Measurements from ENCODE around the gene SMAD1.

SMAD1 gene

DNA sequence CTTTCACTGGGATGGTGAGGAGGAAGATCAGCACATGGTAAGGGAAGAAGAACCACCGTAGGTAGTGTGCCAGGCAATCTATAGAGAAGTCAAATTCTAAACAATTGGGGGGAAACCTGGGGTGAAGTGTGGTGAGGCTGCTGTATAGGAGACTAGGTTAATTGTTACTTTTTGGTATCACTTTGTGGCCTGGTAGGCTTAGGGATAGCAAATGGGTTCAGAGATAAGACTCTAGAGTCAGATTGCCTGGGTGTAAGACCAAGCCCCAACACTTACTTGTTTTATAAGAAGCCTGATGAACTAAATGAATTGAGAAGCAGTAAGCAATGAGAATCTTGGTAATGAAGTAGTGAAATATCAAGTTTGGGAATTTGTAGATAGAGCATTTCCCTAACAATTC is 8.7 kb downstream of the SMAD1 start:
- DNase-seq = no peak

DNA sequence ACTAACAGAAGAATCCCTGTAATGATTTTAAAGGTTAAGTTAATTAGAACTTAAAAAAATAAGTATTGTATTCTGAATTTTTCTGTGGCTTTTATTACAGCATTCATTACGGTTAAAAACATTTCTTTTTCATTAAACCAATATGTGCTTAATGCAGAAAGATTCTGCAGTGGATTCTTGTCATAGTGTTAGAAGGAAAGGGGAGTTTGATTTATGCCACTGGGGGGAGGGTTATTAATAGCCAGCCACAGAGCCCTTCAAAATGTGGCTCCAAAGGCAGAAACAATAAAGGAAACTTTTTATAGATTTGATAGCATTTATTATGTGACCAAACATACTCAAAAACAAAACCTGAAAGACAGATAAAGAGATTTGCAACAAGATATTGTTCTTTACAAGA is 9.1 kb downstream of the SMAD1 start:
- DNase-seq = no peak

DNA sequence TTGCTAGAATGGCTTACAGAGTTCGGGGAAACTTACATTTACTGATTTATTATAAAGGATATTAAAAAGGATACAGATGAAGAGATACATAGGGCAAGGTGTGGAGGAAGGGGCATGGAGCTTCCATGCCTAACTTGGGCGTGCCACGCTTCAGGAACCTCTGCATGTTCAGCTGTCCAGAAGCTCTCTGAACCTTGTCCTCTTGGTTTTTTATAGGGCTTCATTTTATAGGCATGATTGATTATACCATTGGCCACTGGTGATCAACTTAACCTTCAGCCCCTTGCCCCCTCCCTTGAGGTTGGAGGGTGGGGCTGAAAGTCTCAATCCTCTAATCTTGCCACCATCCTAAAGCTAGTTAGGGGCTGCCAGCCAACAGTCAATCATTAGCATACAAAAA is 10.7 kb downstream of the SMAD1 start:
- no peak for DNase-seq

GRCh38 chr4:145493166-145493565 is 11.5 kb downstream of the SMAD1 start:
- DNase-seq = no peak

- DNase-seq = peak; percentile 7
Measured at GRCh38 chr4:145494666-145495270, 13.1 kb downstream of the SMAD1 start.

DNA sequence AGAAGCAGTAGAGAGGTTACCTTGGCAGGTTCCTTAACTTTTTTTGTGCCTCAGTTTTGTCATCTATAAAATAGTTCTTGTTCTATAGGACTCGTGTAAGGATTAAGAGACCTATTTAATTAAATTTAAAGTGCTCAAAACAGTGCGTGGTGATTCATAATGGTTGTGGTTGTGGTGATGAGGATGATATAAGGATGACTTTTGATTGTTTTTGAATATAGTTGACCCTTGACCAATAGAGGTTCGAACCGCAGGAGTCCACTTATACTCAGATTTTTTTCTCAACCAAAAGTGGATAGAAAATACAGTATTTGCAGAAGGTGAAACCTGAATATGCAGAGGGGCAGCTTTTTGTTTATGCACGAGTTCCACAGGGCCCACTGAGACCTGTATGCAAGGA is 14.6 kb downstream of the SMAD1 start:
- no peak for DNase-seq

DNA sequence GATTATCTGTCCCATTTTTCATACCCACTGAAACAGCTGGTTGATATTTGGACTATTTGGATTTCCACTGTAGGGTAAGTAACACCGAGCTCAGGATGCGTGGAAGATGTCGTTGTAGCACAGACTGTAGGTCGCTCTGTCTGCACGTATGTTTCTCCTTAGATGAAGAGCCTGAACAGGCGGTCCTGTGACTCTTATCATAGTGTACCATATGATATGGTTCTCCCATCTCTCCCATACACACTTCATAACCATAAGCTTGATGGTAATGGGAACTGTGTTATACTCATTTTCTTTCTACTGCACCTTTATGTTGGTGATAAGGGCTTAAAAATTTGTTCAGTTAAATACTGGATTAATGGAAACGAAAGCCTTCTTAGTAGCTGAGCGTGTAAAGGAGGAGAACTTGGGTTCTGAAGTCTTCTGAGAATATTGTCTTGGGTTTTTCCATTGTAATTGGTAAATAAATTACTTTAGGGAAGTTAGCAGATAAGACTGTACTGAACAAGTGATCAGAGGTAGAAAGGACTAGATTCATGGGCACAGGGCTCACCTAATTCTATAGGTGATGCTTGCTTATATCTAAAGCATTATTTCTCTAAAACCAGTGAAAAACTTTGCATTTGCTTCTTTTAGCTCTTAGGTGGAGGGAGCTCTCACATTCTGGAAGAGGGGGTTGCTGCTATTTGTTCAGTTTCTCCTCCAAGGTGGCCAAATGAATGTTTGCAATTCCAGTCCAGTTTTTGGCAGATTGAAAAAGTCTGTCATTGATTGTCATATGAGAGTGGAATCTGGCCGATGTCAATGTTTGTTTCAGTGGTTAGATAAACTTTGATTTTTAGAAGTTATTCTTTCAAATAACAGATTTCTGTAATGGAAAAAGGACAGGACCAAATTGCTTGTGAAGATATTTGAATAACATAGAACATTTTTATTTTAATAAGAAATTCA is 15.8 kb downstream of the SMAD1 start:
- no peak for DNase-seq

DNA sequence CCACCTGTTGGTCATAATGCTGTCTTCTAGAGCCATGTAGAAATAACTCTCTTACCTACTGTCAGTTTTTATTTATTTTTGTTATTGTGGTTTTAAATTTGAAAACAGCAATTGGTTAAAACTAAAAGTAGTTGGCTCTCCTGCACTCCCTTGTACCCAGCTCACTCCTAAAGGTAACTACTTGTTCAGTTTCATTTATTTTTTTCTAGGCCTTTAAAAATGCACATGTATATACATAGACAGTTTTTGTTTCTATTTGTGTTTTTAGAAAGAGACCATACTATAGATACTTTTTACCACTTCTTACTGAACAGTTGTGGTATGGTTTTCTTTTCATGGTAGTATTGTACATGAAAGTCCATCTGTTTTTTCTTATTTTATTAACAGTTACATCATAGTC is 16.8 kb downstream of the SMAD1 start:
- no peak for DNase-seq

DNA sequence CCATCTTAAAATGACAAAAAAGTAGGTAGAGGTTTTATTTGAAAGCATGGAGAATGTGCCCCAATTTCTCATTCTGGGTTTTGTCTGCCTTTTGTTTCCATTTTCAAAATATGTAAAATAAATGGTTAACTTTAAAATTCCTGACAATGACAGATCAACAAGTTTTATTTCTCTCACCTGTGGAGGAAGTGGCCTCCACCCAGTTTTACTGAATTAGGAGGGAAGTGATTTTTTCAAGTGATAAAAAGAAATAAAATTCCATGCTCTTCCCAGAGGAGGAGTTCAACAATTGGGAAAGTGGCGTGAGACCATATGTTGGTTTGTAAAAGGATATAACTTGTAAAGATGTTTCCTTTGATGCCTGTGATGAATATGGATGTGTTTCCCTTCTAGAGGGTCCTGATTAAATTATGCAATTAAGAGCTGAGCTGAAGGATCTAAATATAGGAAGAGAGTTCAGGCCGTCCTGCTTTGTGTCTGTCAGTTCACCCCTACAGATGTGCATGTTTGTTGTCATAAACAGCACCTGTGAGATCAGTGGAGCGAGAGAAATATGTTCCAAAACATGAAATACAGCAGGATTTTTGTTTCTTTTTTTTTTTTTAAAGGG is 19.5 kb downstream of the SMAD1 start:
- DNase-seq = no peak

DNA sequence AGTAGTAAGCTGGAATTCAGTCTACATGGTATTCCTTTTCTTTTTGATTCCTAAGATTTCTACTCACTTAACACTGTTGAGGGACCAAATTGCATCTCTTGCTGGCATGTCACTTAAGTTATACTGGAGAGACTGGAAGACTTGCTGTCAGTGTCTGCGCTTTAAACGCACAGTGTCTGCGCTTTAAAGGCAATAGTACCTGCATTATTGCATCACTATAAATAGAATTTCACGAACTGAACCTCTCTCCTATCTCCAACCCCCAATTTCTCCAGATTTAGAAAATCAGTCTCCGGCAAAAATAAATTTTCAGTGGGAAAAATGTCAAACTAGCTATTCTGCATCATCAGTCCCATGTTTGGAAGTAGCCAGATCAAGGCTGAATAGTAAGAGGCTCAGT is 21.2 kb downstream of the SMAD1 start:
- no peak for DNase-seq

- no peak for DNase-seq
Measured at GRCh38 chr4:145503486-145504072, 21.9 kb downstream of the SMAD1 start.

DNA sequence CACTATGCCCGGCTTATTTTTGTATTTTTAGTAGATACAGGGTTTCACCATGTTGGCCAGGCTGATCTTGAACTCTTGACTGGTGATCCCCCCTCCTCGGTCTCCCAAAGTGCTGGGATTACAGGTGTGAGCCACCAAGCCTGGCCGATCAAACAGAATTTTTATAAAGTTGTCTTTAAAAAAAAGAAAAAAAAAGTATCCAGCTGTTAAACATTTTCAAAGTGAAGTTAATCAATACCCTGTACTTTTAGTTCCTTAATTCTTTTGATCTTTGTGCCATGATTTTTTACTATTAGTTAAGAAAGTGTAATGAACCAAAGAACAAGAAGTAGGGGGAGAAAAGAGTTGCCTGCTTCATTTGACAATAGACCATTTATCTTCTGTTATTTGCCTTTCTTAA is 24.3 kb downstream of the SMAD1 start:
- no peak for DNase-seq

DNA sequence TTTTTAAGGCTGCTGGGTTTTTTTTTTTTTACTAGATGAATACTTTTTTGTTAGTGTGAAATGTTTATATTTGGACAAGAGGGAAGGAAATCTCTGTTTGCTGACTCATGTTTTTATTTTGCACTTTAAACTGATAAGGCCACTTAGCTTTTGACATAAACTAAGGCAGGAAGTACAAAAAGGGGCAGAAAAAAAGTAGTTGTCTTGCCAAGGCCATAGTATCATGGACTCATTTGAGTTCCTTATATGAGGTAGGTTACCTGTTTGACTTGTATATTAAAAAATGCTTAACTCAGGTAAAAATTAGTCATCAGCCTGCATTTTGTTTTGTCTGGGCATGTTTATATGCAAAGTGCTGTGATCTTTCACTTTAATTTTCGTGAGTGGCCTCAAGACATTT is 26.0 kb downstream of the SMAD1 start:
- no peak for DNase-seq

DNA sequence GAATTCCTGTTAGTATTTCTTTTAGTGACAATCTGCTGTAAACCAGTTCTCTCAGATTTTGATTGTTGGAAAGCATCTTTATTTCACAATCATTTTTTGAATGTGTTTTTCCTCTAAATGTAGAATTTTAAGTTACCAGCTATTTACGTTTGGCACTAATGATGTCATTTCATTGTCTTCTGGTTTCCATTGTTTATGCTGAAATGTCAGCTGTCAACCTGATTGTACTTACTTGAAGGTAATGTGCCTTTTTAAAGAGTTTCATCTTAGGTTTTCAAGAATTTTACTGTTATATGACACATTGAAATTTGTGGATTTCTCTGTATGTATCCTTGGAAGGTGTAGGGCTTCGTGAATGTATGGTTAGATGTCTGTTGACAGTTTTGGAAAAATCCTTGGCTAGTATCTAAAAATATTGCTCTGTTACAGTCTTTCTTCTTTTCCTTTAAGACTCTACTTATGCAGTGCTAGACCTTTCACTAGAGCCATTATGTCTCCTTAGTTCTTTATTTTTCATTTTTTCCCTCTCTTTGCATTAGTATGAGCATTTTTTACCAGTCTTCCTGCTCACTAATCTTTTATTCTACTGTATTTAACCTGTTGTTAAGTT is 30.4 kb downstream of the SMAD1 start:
- DNase-seq = no peak

DNA sequence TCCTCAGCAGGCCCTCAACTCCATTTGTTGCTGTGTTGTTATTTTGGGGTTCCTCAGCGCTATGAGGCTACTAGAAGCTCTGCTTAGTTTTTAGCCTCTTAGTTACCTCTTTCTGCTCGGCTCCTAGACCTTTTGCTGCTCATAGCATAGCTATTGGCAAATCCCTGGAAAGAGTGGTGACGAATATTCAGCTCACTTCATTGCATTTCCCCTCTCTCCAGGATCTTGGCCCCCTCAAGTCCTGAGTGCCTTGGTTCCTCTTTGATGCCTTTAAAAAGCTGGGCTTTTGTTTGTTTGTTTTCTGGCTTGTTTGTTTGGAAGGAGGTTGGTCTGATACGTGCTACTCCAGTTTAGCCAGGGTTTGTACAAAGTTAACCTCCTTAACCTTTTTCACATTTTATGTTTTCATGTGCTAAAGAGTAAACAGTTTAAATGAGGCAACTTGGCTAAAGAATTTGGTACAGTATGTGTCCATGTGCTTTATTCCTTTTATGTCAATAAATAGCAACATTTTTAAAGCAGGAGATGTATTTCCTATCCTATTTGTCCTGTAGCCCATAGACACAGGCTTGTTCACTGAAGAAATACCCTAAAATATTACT is 31.5 kb downstream of the SMAD1 start:
- DNase-seq = no peak

DNA sequence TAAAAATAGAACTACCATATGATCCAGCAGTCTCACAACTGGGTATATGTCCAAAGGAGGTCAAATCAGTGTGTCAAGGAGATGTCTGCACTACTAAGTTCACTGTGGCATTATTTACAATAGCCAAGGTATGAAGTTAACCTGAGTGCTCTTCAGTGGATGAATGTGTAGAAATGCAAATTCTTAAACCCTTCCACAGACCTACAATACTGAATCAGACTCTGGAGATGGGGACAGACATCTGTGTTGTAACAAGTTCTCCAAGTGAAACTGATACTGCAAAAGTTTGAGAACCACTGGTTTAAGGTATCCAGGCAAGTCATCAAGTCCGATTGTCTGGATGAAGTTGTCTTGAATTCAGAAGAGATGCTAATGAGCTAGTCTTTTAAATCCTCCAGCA is 38.5 kb downstream of the SMAD1 start:
- DNase-seq = no peak

- no peak for DNase-seq
Measured at GRCh38 chr4:145521282-145521681, 39.6 kb downstream of the SMAD1 start.

- no peak for DNase-seq
Measured at GRCh38 chr4:145523117-145523516, 41.5 kb downstream of the SMAD1 start.

DNA sequence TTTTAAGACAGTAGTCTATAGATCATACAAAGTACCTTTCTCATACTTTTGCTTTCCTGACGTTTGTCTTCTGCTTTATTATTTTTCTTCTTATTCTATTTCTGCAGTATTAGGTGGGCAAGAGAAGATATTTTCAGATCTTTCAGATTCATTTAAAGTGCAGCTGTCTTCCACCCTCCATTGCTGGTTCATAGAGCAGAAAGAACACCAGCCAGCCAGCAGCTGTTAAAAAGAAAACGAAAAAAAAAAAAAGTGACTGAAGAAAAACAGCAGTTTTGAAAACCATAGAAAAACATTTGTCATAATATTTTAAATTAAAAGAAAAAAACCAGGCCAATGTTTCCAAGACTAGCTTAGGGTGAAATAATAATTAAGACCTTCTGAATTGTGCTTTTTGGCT is 42.9 kb downstream of the SMAD1 start:
- DNase-seq = no peak

DNA sequence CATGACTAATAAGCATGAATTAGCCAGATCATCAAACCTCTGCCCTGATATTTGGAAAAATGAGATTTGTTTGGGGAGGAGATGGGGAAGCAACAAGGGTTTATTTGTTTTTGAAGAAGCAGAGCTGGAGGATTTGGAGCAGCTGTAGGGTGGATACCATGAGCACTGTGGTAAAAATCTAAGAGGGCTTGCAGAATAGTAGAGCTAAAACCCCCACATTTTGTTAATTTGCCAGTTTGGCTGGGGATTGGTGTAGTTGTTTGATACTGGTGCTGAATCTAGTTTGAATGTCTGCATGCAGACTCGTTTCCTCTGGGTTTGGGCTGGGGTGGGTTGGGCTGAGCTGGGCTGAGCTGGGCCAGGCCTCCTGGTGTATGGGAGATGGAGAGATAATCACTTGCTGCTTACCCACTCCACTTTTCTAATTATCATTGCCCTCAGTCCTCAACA is 43.7 kb downstream of the SMAD1 start:
- no peak for DNase-seq

DNA sequence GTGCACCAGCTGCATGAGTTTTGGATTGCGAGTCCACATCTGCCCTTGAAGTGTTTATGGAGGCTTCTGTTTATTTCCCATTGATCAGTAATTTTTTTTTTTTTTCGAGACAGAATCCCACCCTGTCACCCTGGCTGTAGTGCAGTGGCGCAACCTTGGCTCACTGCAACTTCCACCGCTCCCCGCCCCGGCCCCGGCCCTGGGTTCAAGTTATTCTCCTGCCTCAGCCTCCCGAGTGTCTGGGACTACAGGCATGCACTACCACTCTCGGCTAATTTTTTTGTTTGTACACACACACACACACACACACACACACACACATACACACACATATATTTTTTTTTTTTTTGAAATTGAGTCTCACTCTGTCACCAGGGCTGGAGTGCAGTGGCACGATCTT is 46.1 kb downstream of the SMAD1 start:
- DNase-seq = no peak

- DNase-seq = no peak
Measured at GRCh38 chr4:145528601-145529000, 46.9 kb downstream of the SMAD1 start.

- no peak for DNase-seq
Measured at GRCh38 chr4:145530189-145530588, 48.5 kb downstream of the SMAD1 start.
